GM04504 (cell line): Measurements from ENCODE around the gene NPTX1.
A peak's percentile ranks its signal among the peaks of the same experiment; 100 is the strongest.
"Not testable (repeated sequence)": the region's sequence is repeated elsewhere in the genome, so short reads cannot be mapped to it uniquely, and the experiment has no call there.

Source experiments
- DNase-seq: peaks from one replicate; pipeline ENCODE4 v3.0.0-alpha.2; 2012; ENCODE audit warnings: low read depth

NPTX1 gene

GRCh38 chr17:80475910-80476876 is at the start of gene NPTX1:
NPTX1 (minus strand) TSS chr17:80476607; CDS start chr17:80476446, 161 bp downstream.
- DNase-seq: no peak

GRCh38 chr17:80523956-80524712 is 47.7 kb upstream of the NPTX1 start:
- DNase-seq: no peak

- DNase-seq: no peak
Observed at GRCh38 chr17:80523054-80523744, 46.8 kb upstream of the NPTX1 start.

- no peak for DNase-seq
Observed at GRCh38 chr17:80520810-80521455, 44.5 kb upstream of the NPTX1 start.

GRCh38 chr17:80519091-80519781 is 42.8 kb upstream of the NPTX1 start:
- DNase-seq: no peak

- DNase-seq: no peak
Observed at GRCh38 chr17:80518392-80518791, 42.0 kb upstream of the NPTX1 start.

- no peak for DNase-seq
Observed at GRCh38 chr17:80517641-80518040, 41.2 kb upstream of the NPTX1 start.

- DNase-seq: no peak
Observed at GRCh38 chr17:80516171-80516932, 39.9 kb upstream of the NPTX1 start.

- no peak for DNase-seq
Observed at GRCh38 chr17:80513892-80514291, 37.5 kb upstream of the NPTX1 start.

- no peak for DNase-seq
Observed at GRCh38 chr17:80513201-80513600, 36.8 kb upstream of the NPTX1 start.

GRCh38 chr17:80512233-80512632 is 35.8 kb upstream of the NPTX1 start:
- peak; percentile 30 for DNase-seq

- DNase-seq: no peak
Observed at GRCh38 chr17:80511222-80512180, 35.1 kb upstream of the NPTX1 start.

GRCh38 chr17:80510772-80511171 is 34.4 kb upstream of the NPTX1 start:
- no peak for DNase-seq

- DNase-seq: no peak
Observed at GRCh38 chr17:80510132-80510531, 33.7 kb upstream of the NPTX1 start.

- no peak for DNase-seq
Observed at GRCh38 chr17:80509311-80509710, 32.9 kb upstream of the NPTX1 start.

- DNase-seq: no peak
Observed at GRCh38 chr17:80507965-80508364, 31.6 kb upstream of the NPTX1 start.

GRCh38 chr17:80507177-80507576 is 30.8 kb upstream of the NPTX1 start:
- DNase-seq: not testable (repeated sequence)

- peak; percentile 26 for DNase-seq
Observed at GRCh38 chr17:80504686-80505413, 28.4 kb upstream of the NPTX1 start.

GRCh38 chr17:80503921-80504320 is 27.5 kb upstream of the NPTX1 start:
- DNase-seq: no peak
